Stimulated activated CD4-positive, alpha-beta T cell treated with anti-CD3 and anti-CD28 coated beads, Interleukin-12 subunit alpha, Interleukin-12 subunit beta, amount 100 ng/mL, for 48 hours (primary cell): ENCODE measurements around the gene EPHB1.

Experiments used
- DNase-seq, 3 donors: peaks; one replicate each; pipeline ENCODE4 v3.0.0-alpha.2; 2020; ENCODE audit warnings: low read depth in 2 of 3, low spot score in 1 of 3

EPHB1 gene

GRCh38 chr3:135148398-135149020, 353.4 kb downstream of the EPHB1 start:
- DNase-seq, result no peak

- no peak for DNase-seq
Measured at GRCh38 chr3:135149707-135150681, 354.9 kb downstream of the EPHB1 start.

GRCh38 chr3:135154186-135154585, 359.1 kb downstream of the EPHB1 start:
- no peak for DNase-seq

GRCh38 chr3:135155228-135155627, 360.2 kb downstream of the EPHB1 start:
- DNase-seq, result no peak

- no peak for DNase-seq
Measured at GRCh38 chr3:135155791-135156190, 360.7 kb downstream of the EPHB1 start.

- DNase-seq, result no peak
Measured at GRCh38 chr3:135157045-135157740, 362.1 kb downstream of the EPHB1 start.

- DNase-seq, result no peak
Measured at GRCh38 chr3:135158520-135158919, 363.5 kb downstream of the EPHB1 start.

- no peak for DNase-seq
Measured at GRCh38 chr3:135159681-135160247, 364.7 kb downstream of the EPHB1 start.

- DNase-seq, result no peak
Measured at GRCh38 chr3:135161425-135161824, 366.4 kb downstream of the EPHB1 start.

- DNase-seq, result no peak
Measured at GRCh38 chr3:135163701-135164100, 368.6 kb downstream of the EPHB1 start.

- DNase-seq, result no peak
Measured at GRCh38 chr3:135165260-135165659, 370.2 kb downstream of the EPHB1 start.

GRCh38 chr3:135166266-135166825, 371.3 kb downstream of the EPHB1 start:
- no peak for DNase-seq

GRCh38 chr3:135168822-135169221, 373.8 kb downstream of the EPHB1 start:
- no peak for DNase-seq

GRCh38 chr3:135169651-135170050, 374.6 kb downstream of the EPHB1 start:
- DNase-seq, result no peak

GRCh38 chr3:135170732-135171131, 375.7 kb downstream of the EPHB1 start:
- no peak for DNase-seq

GRCh38 chr3:135172191-135172869, 377.3 kb downstream of the EPHB1 start:
- no peak for DNase-seq

GRCh38 chr3:135175728-135176277, 380.7 kb downstream of the EPHB1 start:
- DNase-seq, result no peak

GRCh38 chr3:135176881-135177280, 381.8 kb downstream of the EPHB1 start:
- no peak for DNase-seq

GRCh38 chr3:135178566-135178965, 383.5 kb downstream of the EPHB1 start:
- DNase-seq, result no peak

- DNase-seq, result no peak
Measured at GRCh38 chr3:135181408-135181807, 386.3 kb downstream of the EPHB1 start.
